ENCODE results near the gene AMFR. TPM values are rescaled to one million over a fixed set of nuclear protein-coding genes. Genes with fewer than 3 reads are reported as not detected.

The AMFR gene
- polyA plus RNA-seq, 1 donor (not counting 4 experiments of a cell fraction or from before 2014, with no cell fraction given), result 36.9 TPM

- Histone ChIP-seq H3K4me3 (ENCODE audit: control insufficient read depth in 2 of 3, extremely low read depth in 1 of 3, insufficient read depth in 2 of 3, low read depth in 1 of 3, low read length in 3 of 3) (no peak overlapping the region), H3K27ac (ENCODE audit: control insufficient read depth, insufficient read depth, low read length) (no peak overlapping the region), H4K20me1 (ENCODE audit: control insufficient read depth, extremely low read depth, insufficient read depth, low read length) (no peaks in the 10 kb centered on the region), H2AFZ (ENCODE audit: control insufficient read depth, low read length) (no peak overlapping the region), H3K4me1 (ENCODE audit: control insufficient read depth, extremely low read depth, insufficient read depth, low read length) (peaks cover 26% of the 10 kb centered on the region), H3K9me1 (ENCODE audit: control insufficient read depth, extremely low read depth, insufficient read depth, low read length) (no peaks in the 10 kb centered on the region), H3K9ac (ENCODE audit: control insufficient read depth, extremely low read depth, insufficient read depth, low read length) (no peak overlapping the region), H3K27me3 (ENCODE audit: control insufficient read depth, extremely low read depth, insufficient read depth, low read length) (no peaks in the 10 kb centered on the region), H3K4me2 (ENCODE audit: control insufficient read depth, extremely low read depth, insufficient read depth, low read depth, low read length) (no peak overlapping the region), H3K36me3 (ENCODE audit: control insufficient read depth in 2 of 2, extremely low read depth in 1 of 2, insufficient read depth in 2 of 2, low read length in 2 of 2) (no peaks in the 10 kb centered on the region), H3K9me3 (ENCODE audit: control insufficient read depth, low read depth, low read length) (no peaks in the 10 kb centered on the region), H3K79me2 (ENCODE audit: control insufficient read depth, insufficient read depth, low read length) (no peaks in the 10 kb centered on the region)
- DNase-seq (ENCODE audit: low read depth, low spot score) (no peak), FAIRE-seq (no peak)
- TF ChIP-seq, protein P1, sequence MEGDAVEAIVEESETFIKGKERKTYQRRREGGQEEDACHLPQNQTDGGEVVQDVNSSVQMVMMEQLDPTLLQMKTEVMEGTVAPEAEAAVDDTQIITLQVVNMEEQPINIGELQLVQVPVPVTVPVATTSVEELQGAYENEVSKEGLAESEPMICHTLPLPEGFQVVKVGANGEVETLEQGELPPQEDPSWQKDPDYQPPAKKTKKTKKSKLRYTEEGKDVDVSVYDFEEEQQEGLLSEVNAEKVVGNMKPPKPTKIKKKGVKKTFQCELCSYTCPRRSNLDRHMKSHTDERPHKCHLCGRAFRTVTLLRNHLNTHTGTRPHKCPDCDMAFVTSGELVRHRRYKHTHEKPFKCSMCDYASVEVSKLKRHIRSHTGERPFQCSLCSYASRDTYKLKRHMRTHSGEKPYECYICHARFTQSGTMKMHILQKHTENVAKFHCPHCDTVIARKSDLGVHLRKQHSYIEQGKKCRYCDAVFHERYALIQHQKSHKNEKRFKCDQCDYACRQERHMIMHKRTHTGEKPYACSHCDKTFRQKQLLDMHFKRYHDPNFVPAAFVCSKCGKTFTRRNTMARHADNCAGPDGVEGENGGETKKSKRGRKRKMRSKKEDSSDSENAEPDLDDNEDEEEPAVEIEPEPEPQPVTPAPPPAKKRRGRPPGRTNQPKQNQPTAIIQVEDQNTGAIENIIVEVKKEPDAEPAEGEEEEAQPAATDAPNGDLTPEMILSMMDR (optimal IDR thresholded peaks at IDR 0.05 in 1 of 3, IDR thresholded peaks at IDR 0.05 in 1 of 3, conservative IDR thresholded peaks at IDR 0.05 in 1 of 3; ENCODE audit: extremely low read depth in 1 of 3, insufficient read depth in 2 of 3, low read length in 3 of 3), result no peak
- TF ChIP-seq EZH2 (IDR thresholded peaks at IDR 0.05; ENCODE audit: low read length), result no peak
- dilution Hi-C loops (cut with MboI; ENCODE audit: extremely low pct_ligation_motif_present, low sequenced_read_pairs), result no loop called here
Measured at GRCh38 chr16:56325956-56326355, 99.4 kb downstream of the AMFR start.

GRCh38 chr16:56324406-56324805, 100.9 kb downstream of the AMFR start:
- H3K4me2 ChIP-seq (ENCODE audit: control insufficient read depth, extremely low read depth, insufficient read depth, low read depth, low read length), result peak overlapping the region; percentile 63

More at GRCh38 chr16:56324406-56324805, 100.9 kb downstream of the AMFR start:
- Histone ChIP-seq H4K20me1 (ENCODE audit: control insufficient read depth, extremely low read depth, insufficient read depth, low read length) (no peaks in the 10 kb centered on the region), H3K9me3 (ENCODE audit: control insufficient read depth, low read depth, low read length) (no peaks in the 10 kb centered on the region), H3K79me2 (ENCODE audit: control insufficient read depth, insufficient read depth, low read length) (no peaks in the 10 kb centered on the region), H3K4me1 (ENCODE audit: control insufficient read depth, extremely low read depth, insufficient read depth, low read length) (peaks cover 15% of the 10 kb centered on the region), H3K27ac (ENCODE audit: control insufficient read depth, insufficient read depth, low read length) (peak overlapping the region; percentile 55), H3K36me3 (ENCODE audit: control insufficient read depth in 2 of 2, extremely low read depth in 1 of 2, insufficient read depth in 2 of 2, low read length in 2 of 2) (no peaks in the 10 kb centered on the region), H3K27me3 (ENCODE audit: control insufficient read depth, extremely low read depth, insufficient read depth, low read length) (no peaks in the 10 kb centered on the region), H3K9me1 (ENCODE audit: control insufficient read depth, extremely low read depth, insufficient read depth, low read length) (no peaks in the 10 kb centered on the region), H3K9ac (ENCODE audit: control insufficient read depth, extremely low read depth, insufficient read depth, low read length) (no peak overlapping the region), H2AFZ (ENCODE audit: control insufficient read depth, low read length) (no peak overlapping the region), H3K4me3 (ENCODE audit: control insufficient read depth in 2 of 3, extremely low read depth in 1 of 3, insufficient read depth in 2 of 3, low read depth in 1 of 3, low read length in 3 of 3) (no peak overlapping the region)
- TF ChIP-seq, protein P1 (optimal IDR thresholded peaks at IDR 0.05 in 1 of 3, IDR thresholded peaks at IDR 0.05 in 1 of 3, conservative IDR thresholded peaks at IDR 0.05 in 1 of 3; ENCODE audit: extremely low read depth in 1 of 3, insufficient read depth in 2 of 3, low read length in 3 of 3), result no peak
- no peak for TF ChIP-seq EZH2 (IDR thresholded peaks at IDR 0.05; ENCODE audit: low read length)
- FAIRE-seq (no peak), DNase-seq (ENCODE audit: low read depth, low spot score) (peak; percentile 95)
- dilution Hi-C loops (cut with MboI; ENCODE audit: extremely low pct_ligation_motif_present, low sequenced_read_pairs), result no loop called here

All from keratinocyte (primary cell).